Measurements from ENCODE around the gene RAP1GAP.

RAP1GAP gene

DNA sequence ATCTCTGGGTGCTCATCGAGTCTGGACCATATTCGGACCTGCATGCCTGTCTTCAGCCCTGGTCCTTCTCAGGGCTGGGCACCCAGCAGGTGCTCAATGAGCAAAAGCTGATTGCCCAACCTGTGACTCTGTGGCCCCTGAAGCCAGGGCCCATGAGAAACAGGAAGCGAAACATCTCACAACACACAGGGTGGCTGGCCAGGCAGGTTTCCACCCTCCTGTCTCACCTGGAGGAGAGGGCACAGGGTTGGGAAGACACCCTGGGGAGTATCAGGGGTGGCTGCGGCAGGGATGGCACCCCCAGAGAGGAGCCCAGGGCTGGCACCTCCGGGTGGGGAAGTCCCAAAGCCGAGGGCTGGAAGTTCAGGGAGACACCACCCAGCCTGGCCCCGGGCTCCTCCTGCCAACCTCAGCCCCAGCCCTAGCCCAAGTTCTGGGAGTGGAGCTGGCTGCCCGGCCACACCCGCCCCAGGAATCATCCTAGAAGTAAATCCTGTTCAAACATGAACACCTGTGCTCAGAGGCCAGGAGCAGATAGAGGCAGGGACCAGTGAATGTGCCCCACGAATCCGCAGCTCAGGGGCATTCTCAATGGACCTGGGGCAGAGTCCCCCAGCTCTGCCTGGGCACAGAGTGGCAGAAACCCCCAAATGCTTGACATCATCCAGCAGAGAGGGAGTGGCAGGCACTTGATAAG lies 54.6 kb downstream of the RAP1GAP start:
- no peak overlapping the region for H3K4me2 ChIP-seq (ENCODE audit: low read length)
- no peaks in the 10 kb centered on the region for H3K36me3 ChIP-seq (ENCODE audit: control insufficient read depth, insufficient read depth, low read length)
- H2BK15ac ChIP-seq (replicated peaks; ENCODE audit: low read depth), result no peak overlapping the region
- no peaks in the 10 kb centered on the region for H3K79me2 ChIP-seq (ENCODE audit: control insufficient read depth, insufficient read depth, low read length)
- H3K9ac ChIP-seq (ENCODE audit: low read length), result no peak overlapping the region
- H2BK5ac ChIP-seq (ENCODE audit: low read length), result no peak overlapping the region
- peaks cover 5% of the 10 kb centered on the region for H3K4me1 ChIP-seq (ENCODE audit: control insufficient read depth, low read depth, low read length)
- H3K4ac ChIP-seq (ENCODE audit: low read depth, low read length), result no peak overlapping the region
- no peak overlapping the region for H3K56ac ChIP-seq (ENCODE audit: low read length)
- WGBS (ENCODE audit: extremely low coverage, insufficient coverage, low lambda C conversion rate), result no CpG with 5 or more reads among the region's 11 CpGs
- H3K23ac ChIP-seq (ENCODE audit: low read length), result no peak overlapping the region
- H3K27ac ChIP-seq (ENCODE audit: low read depth, low read length), result no peak overlapping the region
- no peak overlapping the region for H2AK5ac ChIP-seq (ENCODE audit: low read length)
- DNase-seq, result no peak
- no peak overlapping the region for H4K8ac ChIP-seq (ENCODE audit: low read depth, low read length)
- no peak overlapping the region for H2BK120ac ChIP-seq (ENCODE audit: low read depth, low read length)
- H3K4me3 ChIP-seq (ENCODE audit: low read length), result no peak overlapping the region
- H3K27me3 ChIP-seq (ENCODE audit: insufficient read depth, low read length, poor library complexity), result no peaks in the 10 kb centered on the region
- no peaks in the 10 kb centered on the region for H3K79me1 ChIP-seq (ENCODE audit: low read length)
- H3K18ac ChIP-seq (ENCODE audit: low read length), result no peak overlapping the region
- H4K5ac ChIP-seq (ENCODE audit: low read length), result no peak overlapping the region

DNA sequence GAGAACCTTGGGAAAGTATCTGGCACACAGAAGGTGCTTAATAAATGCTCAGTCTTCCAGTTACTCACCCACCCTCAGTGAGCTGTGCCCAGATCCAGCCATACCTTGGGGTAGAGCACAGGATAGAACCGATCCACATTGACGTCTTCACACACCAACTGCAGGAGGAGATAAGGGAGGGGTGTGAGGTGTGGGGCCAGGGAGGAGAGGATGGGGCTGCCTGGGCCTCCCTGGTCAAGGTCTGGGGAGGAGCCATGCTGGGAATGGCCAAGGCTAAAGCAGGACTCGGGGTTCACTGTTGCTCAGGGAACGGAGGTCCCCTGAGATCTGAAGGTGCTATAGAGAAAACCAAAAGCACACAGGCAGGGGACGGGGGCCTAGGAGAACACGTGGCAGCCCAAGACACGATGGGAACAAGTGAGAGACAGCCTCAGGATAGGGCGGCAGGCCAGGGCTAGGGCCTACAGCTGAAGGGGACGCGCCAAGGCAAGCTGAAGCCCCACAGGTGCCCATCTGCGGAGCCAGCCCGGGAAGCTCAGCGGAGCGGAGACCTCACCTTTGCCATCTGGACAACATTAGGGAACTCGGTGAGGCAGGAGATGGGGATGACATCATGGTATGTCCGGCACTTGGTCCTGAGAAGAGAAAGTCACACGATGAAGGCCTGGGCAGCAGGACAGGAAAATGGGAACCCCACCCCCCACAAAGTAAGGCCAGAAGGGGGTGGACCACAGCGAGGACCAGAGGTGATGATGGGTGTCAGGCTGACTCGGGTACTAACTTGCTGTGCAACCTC lies 55.9 kb downstream of the RAP1GAP start:
- Histone ChIP-seq H3K79me1 (ENCODE audit: low read length) (no peaks in the 10 kb centered on the region), H3K23ac (ENCODE audit: low read length) (no peak overlapping the region)

DNA sequence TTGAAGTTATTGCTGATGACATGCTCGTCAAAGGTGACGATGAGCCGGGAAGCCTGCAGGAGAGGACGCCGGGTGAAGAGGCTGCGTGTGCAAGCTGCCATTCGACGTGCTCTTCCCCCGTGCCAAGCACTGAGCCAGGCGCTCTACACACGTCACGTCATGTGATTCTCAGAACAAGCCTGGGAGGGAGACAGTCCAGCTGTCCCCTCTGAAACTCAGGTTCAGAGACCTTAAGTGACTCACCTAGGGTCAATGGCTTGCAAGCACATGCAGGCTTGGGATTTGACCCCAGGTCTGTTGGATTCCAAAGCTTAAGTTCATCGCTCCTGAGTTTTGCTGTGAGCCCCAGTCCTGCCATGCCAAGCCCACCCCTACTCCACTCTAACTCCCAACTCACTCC lies 57.1 kb downstream of the RAP1GAP start:
- Histone ChIP-seq H3K27me3 (ENCODE audit: insufficient read depth, low read length, poor library complexity) (no peaks in the 10 kb centered on the region), H2AK5ac (ENCODE audit: low read length) (no peak overlapping the region), H3K4ac (ENCODE audit: low read depth, low read length) (no peak overlapping the region), H3K18ac (ENCODE audit: low read length) (no peak overlapping the region), H3K56ac (ENCODE audit: low read length) (no peak overlapping the region), H2BK120ac (ENCODE audit: low read depth, low read length) (no peak overlapping the region), H3K4me3 (ENCODE audit: low read length) (no peak overlapping the region), H3K4me2 (ENCODE audit: low read length) (no peak overlapping the region), H2BK5ac (ENCODE audit: low read length) (no peak overlapping the region), H3K27ac (ENCODE audit: low read depth, low read length) (no peak overlapping the region), H3K9ac (ENCODE audit: low read length) (no peak overlapping the region), H3K4me1 (ENCODE audit: control insufficient read depth, low read depth, low read length) (peaks cover 7% of the 10 kb centered on the region), H3K79me1 (ENCODE audit: low read length) (no peaks in the 10 kb centered on the region), H3K23ac (ENCODE audit: low read length) (no peak overlapping the region), H3K79me2 (ENCODE audit: control insufficient read depth, insufficient read depth, low read length) (no peaks in the 10 kb centered on the region), H4K5ac (ENCODE audit: low read length) (no peak overlapping the region), H4K8ac (ENCODE audit: low read depth, low read length) (no peak overlapping the region), H3K36me3 (ENCODE audit: control insufficient read depth, insufficient read depth, low read length) (no peaks in the 10 kb centered on the region), H2BK15ac (replicated peaks; ENCODE audit: low read depth) (no peak overlapping the region)
- no peak for DNase-seq
- WGBS (ENCODE audit: extremely low coverage, insufficient coverage, low lambda C conversion rate), result no CpG with 5 or more reads among the region's 13 CpGs

More for the DNA sequence above, 55.9 kb downstream of the RAP1GAP start:
- Histone ChIP-seq H2BK120ac (ENCODE audit: low read depth, low read length) (no peak overlapping the region), H3K79me2 (ENCODE audit: control insufficient read depth, insufficient read depth, low read length) (no peaks in the 10 kb centered on the region), H3K4me3 (ENCODE audit: low read length) (no peak overlapping the region), H3K4me2 (ENCODE audit: low read length) (no peak overlapping the region), H3K56ac (ENCODE audit: low read length) (no peak overlapping the region), H3K27me3 (ENCODE audit: insufficient read depth, low read length, poor library complexity) (no peaks in the 10 kb centered on the region), H4K8ac (ENCODE audit: low read depth, low read length) (no peak overlapping the region), H3K9ac (ENCODE audit: low read length) (no peak overlapping the region), H3K4ac (ENCODE audit: low read depth, low read length) (no peak overlapping the region), H3K18ac (ENCODE audit: low read length) (no peak overlapping the region), H2AK5ac (ENCODE audit: low read length) (no peak overlapping the region), H3K36me3 (ENCODE audit: control insufficient read depth, insufficient read depth, low read length) (no peaks in the 10 kb centered on the region), H4K5ac (ENCODE audit: low read length) (no peak overlapping the region), H3K27ac (ENCODE audit: low read depth, low read length) (no peak overlapping the region), H3K4me1 (ENCODE audit: control insufficient read depth, low read depth, low read length) (peaks cover 5% of the 10 kb centered on the region), H2BK15ac (replicated peaks; ENCODE audit: low read depth) (no peak overlapping the region), H2BK5ac (ENCODE audit: low read length) (no peak overlapping the region)
- DNase-seq, result no peak
- no CpG with 5 or more reads among the region's 19 CpGs for WGBS (ENCODE audit: extremely low coverage, insufficient coverage, low lambda C conversion rate)

DNA sequence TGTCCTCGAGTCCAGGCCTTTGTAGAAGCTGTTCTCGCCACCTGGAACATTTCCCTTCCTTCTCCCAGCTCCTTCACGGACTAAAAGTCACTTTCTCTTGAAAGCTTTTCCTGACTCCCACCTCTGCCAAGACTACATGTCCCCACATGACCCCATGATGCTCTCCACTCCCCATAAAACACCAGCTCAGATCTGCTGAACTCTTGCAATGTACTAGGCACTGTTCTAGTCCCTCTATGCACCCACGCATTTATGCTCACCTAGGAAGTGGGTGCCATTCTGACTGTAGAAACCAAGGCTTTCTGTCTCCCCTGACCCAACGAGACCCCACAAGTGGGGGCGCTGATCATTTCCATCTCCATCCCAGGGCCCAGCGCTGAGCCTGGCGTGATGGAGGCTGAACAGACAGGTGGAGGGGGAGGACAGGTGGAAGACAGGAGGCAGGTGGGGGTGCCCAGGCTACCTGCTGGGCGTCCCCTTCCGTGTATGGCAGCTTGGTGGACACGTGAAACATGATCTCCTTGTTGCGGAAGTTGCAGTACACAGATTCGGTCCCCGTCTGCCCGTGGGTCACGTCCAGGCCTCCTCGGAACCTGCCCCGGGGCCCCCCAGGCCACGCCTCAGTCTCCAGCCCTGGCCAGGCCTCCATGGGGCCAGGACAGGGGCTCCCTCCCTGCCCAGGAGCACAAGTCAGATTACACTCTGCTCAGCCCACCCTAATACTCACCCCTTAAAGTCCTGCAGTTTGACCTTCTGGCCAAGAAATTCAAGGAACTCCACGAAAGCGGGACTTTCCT lies 58.0 kb downstream of the RAP1GAP start:
- Histone ChIP-seq H3K4me2 (ENCODE audit: low read length) (no peak overlapping the region), H3K36me3 (ENCODE audit: control insufficient read depth, insufficient read depth, low read length) (no peaks in the 10 kb centered on the region), H3K4me1 (ENCODE audit: control insufficient read depth, low read depth, low read length) (peaks cover 7% of the 10 kb centered on the region), H2AK5ac (ENCODE audit: low read length) (no peak overlapping the region), H3K4me3 (ENCODE audit: low read length) (no peak overlapping the region), H2BK5ac (ENCODE audit: low read length) (no peak overlapping the region), H3K4ac (ENCODE audit: low read depth, low read length) (no peak overlapping the region), H3K27me3 (ENCODE audit: insufficient read depth, low read length, poor library complexity) (no peaks in the 10 kb centered on the region), H3K56ac (ENCODE audit: low read length) (no peak overlapping the region), H3K27ac (ENCODE audit: low read depth, low read length) (no peak overlapping the region), H3K9ac (ENCODE audit: low read length) (no peak overlapping the region), H3K23ac (ENCODE audit: low read length) (no peak overlapping the region), H2BK120ac (ENCODE audit: low read depth, low read length) (no peak overlapping the region), H3K18ac (ENCODE audit: low read length) (no peak overlapping the region), H3K79me2 (ENCODE audit: control insufficient read depth, insufficient read depth, low read length) (no peaks in the 10 kb centered on the region), H4K8ac (ENCODE audit: low read depth, low read length) (no peak overlapping the region), H2BK15ac (replicated peaks; ENCODE audit: low read depth) (no peak overlapping the region), H3K79me1 (ENCODE audit: low read length) (no peaks in the 10 kb centered on the region), H4K5ac (ENCODE audit: low read length) (no peak overlapping the region)
- DNase-seq, result no peak
- no CpG with 5 or more reads among the region's 21 CpGs for WGBS (ENCODE audit: extremely low coverage, insufficient coverage, low lambda C conversion rate)

DNA sequence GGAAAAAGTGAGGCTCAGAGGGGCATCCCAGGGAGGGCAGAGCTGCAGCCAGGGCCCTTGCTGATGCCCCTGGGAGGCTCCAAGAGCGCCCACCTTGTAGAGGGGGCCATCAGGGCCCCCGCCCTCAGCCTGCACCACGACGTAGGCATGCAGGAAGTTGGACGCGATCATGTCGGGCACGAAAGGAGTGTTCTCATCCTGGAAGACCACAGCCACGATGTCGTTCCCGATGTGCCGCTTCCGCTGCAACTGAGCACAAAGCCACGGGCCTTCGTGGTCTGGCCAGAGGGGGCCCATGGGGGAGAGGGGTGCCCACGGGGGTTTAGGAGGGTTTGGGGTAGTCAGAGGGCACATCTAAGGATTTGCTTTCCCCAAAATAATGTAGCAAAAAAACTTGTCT lies 59.1 kb downstream of the RAP1GAP start:
- DNase-seq, result no peak
- no peak overlapping the region for H3K4me3 ChIP-seq (ENCODE audit: low read length)
- no peak overlapping the region for H2AK5ac ChIP-seq (ENCODE audit: low read length)
- no peak overlapping the region for H3K4ac ChIP-seq (ENCODE audit: low read depth, low read length)
- no peak overlapping the region for H3K27ac ChIP-seq (ENCODE audit: low read depth, low read length)
- no peaks in the 10 kb centered on the region for H3K79me1 ChIP-seq (ENCODE audit: low read length)
- no peak overlapping the region for H3K56ac ChIP-seq (ENCODE audit: low read length)
- no peak overlapping the region for H2BK15ac ChIP-seq (replicated peaks; ENCODE audit: low read depth)
- H4K5ac ChIP-seq (ENCODE audit: low read length), result no peak overlapping the region
- peaks cover 10% of the 10 kb centered on the region for H3K4me1 ChIP-seq (ENCODE audit: control insufficient read depth, low read depth, low read length)
- no peaks in the 10 kb centered on the region for H3K79me2 ChIP-seq (ENCODE audit: control insufficient read depth, insufficient read depth, low read length)
- no peak overlapping the region for H3K18ac ChIP-seq (ENCODE audit: low read length)
- no peak overlapping the region for H3K9ac ChIP-seq (ENCODE audit: low read length)
- no CpG with 5 or more reads among the region's 16 CpGs for WGBS (ENCODE audit: extremely low coverage, insufficient coverage, low lambda C conversion rate)
- H2BK5ac ChIP-seq (ENCODE audit: low read length), result no peak overlapping the region
- H3K4me2 ChIP-seq (ENCODE audit: low read length), result no peak overlapping the region
- no peak overlapping the region for H3K23ac ChIP-seq (ENCODE audit: low read length)
- no peak overlapping the region for H2BK120ac ChIP-seq (ENCODE audit: low read depth, low read length)
- H3K36me3 ChIP-seq (ENCODE audit: control insufficient read depth, insufficient read depth, low read length), result no peaks in the 10 kb centered on the region
- no peak overlapping the region for H4K8ac ChIP-seq (ENCODE audit: low read depth, low read length)
- no peaks in the 10 kb centered on the region for H3K27me3 ChIP-seq (ENCODE audit: insufficient read depth, low read length, poor library complexity)
